Fibroblast of pulmonary artery (primary cell): ENCODE measurements around the gene KAT6B.

Experiments
- DNase-seq: peaks from one replicate; pipeline ENCODE4 v3.0.0-alpha.2; 2010; ENCODE audit warnings: low read depth
- H3K4me3 ChIP-seq: replicated peaks from 2 replicates; pipeline ENCODE4 v1.5.1; 2011; ENCODE audit warnings: low read depth, mild to moderate bottlenecking, control low read depth, low read length, moderate library complexity
- CTCF ChIP-seq: IDR thresholded peaks from 2 replicates; pipeline ENCODE4 v1.5.1; 2011; ENCODE audit warnings: mild to moderate bottlenecking, control low read depth, low read length, inconsistent platforms; ENCODE audit errors: missing control alignments

KAT6B gene

GRCh38 chr10:75000748-75001321 is 174.4 kb downstream of the KAT6B start:
- no peak for DNase-seq

GRCh38 chr10:75001715-75002350 is 175.4 kb downstream of the KAT6B start:
- no peak overlapping the region for H3K4me3 ChIP-seq
- no peak for DNase-seq
- TF ChIP-seq CTCF: no peak

More at GRCh38 chr10:75000748-75001321, 174.4 kb downstream of the KAT6B start:
- H3K4me3 ChIP-seq: no peak overlapping the region
- no peak for TF ChIP-seq CTCF

- TF ChIP-seq CTCF: no peak
- no peak for DNase-seq
- H3K4me3 ChIP-seq: no peak overlapping the region
Observed at GRCh38 chr10:75002351-75002725, 175.9 kb downstream of the KAT6B start.

GRCh38 chr10:75002967-75003594 is 176.7 kb downstream of the KAT6B start:
- no peak for TF ChIP-seq CTCF
- H3K4me3 ChIP-seq: no peak overlapping the region
- no peak for DNase-seq

GRCh38 chr10:75003891-75004290 is 177.5 kb downstream of the KAT6B start:
- TF ChIP-seq CTCF: no peak
- no peak overlapping the region for H3K4me3 ChIP-seq
- DNase-seq: no peak

- no peak overlapping the region for H3K4me3 ChIP-seq
- no peak for TF ChIP-seq CTCF
- DNase-seq: no peak
Observed at GRCh38 chr10:75007646-75008045, 181.2 kb downstream of the KAT6B start.
